ENCODE data around the gene HJV.

The HJV gene

DNA sequence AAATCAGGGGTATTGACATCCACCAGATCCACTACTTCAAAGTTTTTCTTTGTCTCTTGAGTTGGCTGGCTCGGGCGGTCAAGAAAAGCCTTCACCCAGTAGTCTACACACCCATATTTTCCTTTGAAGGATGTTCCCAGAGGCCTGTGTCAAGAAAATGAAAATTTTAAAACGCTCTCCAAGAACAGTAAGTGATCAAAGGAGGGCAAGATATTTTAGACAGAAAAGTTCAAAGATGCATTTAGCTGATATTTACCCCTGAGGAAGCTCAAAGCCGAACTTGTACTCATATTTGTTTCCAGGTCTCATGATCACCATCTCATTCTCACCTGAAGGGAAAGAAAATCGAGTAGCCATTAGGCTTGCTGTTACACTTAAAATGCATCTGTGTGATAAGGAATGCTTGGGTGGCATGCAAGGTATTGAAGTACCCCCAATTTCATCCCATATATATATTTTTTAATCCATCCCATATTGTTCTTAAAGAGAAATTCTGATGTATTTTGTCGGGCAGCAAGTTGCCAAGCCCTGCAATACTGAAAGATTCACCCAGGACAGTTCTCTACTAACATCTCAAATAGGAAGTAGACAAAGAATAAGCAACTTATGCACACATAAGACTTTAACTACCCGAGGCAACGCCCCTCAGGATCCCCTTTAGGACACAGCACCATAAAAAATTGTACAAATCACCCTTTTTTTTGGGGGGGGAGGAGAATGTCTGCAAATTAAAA, 26.2 kb downstream of the HJV start:
- Histone ChIP-seq H3K9me3 (ENCODE audit: control insufficient read depth, insufficient read depth, low read depth, low read length) (no peaks in the 10 kb centered on the region), H3K4me1 (ENCODE audit: control insufficient read depth, insufficient read depth, low read length) (peaks cover 12% of the 10 kb centered on the region), H3K36me3 (ENCODE audit: control insufficient read depth in 2 of 2, insufficient read depth in 1 of 2, low read length in 2 of 2) (peaks cover 5 to 30% of the 10 kb centered on the region in 2 experiments; a peak in 2 of 3 replicates), H3K4me3 (ENCODE audit: low read depth, low read length) (peak overlapping the region; percentile 85), H3K27ac (ENCODE audit: extremely low read depth, low read depth, low read length) (no peak overlapping the region; the same call in 1 of the 2 replicates)
- CTCF ChIA-PET = interaction anchor here (1.1 to 7.3 kb wide), 3 partner anchors 9 to 16 kb away, joined by 3 to 80 read pairs (median 8); no protein-coding TSS in a partner anchor
- POLR2A ChIA-PET = interaction anchor here (1.9 kb wide), 1 partner anchor 31 kb away, joined by 4 read pairs; the partner anchor contains the start of genes ANKRD34A and POLR3GL
- TF ChIP-seq ZNF404 (tag by site-specific recombination; IDR thresholded peaks at IDR 0.05) (no peak), SCRT1 (tag by site-specific recombination; IDR thresholded peaks at IDR 0.05; ENCODE audit: borderline replicate concordance) (no peak), ZNF169 (tag by site-specific recombination; IDR thresholded peaks at IDR 0.05) (no peak), ZBTB1 (tag by site-specific recombination; IDR thresholded peaks at IDR 0.05) (no peak), ZNF548 (tag by site-specific recombination; IDR thresholded peaks at IDR 0.05) (no peak), GLI2 (tag by site-specific recombination; IDR thresholded peaks at IDR 0.05; ENCODE audit: borderline replicate concordance, low read depth) (no peak), ZNF16 (tag by site-specific recombination; IDR thresholded peaks at IDR 0.05; ENCODE audit: low read depth) (no peak), MEIS1 (CRISPR knock-in tag; IDR thresholded peaks at IDR 0.05; ENCODE audit: borderline replicate concordance) (no peak)

- ChIA-PET POLR2A (interaction anchor here (1.1 to 2.2 kb wide), 2 partner anchors 15 to 40 kb away, joined by 3 to 7 read pairs; no protein-coding TSS in a partner anchor), CTCF (interaction anchor here (1.2 to 7.3 kb wide), 2 partner anchors 15 to 98 kb away, joined by 3 to 80 read pairs; no protein-coding TSS in a partner anchor)
- Histone ChIP-seq H3K27ac (ENCODE audit: extremely low read depth, low read depth, low read length) (no peak overlapping the region), H3K36me3 (ENCODE audit: control insufficient read depth in 2 of 2, insufficient read depth in 1 of 2, low read length in 2 of 2) (peaks cover 5 to 30% of the 10 kb centered on the region in 2 experiments; a peak in 2 of 3 replicates), H3K9me3 (ENCODE audit: control insufficient read depth, insufficient read depth, low read depth, low read length) (no peaks in the 10 kb centered on the region), H3K4me3 (ENCODE audit: low read depth, low read length) (peak overlapping the region; percentile 85), H3K4me1 (ENCODE audit: control insufficient read depth, insufficient read depth, low read length) (peaks cover 9% of the 10 kb centered on the region)
- no peak for TF ChIP-seq ZNF350 (tag by site-specific recombination; IDR thresholded peaks at IDR 0.05)
- TF ChIP-seq ZNF747 (tag by site-specific recombination; IDR thresholded peaks at IDR 0.05) = no peak
- no peak for TF ChIP-seq ZBTB21 (tag by site-specific recombination; IDR thresholded peaks at IDR 0.05)
- TF ChIP-seq ZNF266 (tag by site-specific recombination; IDR thresholded peaks at IDR 0.05; ENCODE audit: low read depth) = no peak
- TF ChIP-seq ZNF23 (tag by site-specific recombination; IDR thresholded peaks at IDR 0.05; ENCODE audit: borderline replicate concordance) = no peak
- no peak for TF ChIP-seq GLIS1 (tag by site-specific recombination; IDR thresholded peaks at IDR 0.05)
- TF ChIP-seq ZNF416 (tag by site-specific recombination; IDR thresholded peaks at IDR 0.05) = no peak
- no peak for TF ChIP-seq SETDB1 (IDR thresholded peaks at IDR 0.05; ENCODE audit: insufficient read length, low read length)
- TF ChIP-seq, protein P1, sequence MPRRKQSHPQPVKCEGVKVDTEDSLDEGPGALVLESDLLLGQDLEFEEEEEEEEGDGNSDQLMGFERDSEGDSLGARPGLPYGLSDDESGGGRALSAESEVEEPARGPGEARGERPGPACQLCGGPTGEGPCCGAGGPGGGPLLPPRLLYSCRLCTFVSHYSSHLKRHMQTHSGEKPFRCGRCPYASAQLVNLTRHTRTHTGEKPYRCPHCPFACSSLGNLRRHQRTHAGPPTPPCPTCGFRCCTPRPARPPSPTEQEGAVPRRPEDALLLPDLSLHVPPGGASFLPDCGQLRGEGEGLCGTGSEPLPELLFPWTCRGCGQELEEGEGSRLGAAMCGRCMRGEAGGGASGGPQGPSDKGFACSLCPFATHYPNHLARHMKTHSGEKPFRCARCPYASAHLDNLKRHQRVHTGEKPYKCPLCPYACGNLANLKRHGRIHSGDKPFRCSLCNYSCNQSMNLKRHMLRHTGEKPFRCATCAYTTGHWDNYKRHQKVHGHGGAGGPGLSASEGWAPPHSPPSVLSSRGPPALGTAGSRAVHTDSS (tag by site-specific recombination; IDR thresholded peaks at IDR 0.05) = no peak
- no peak for TF ChIP-seq ZNF37A (tag by site-specific recombination; IDR thresholded peaks at IDR 0.05)
- no peak for TF ChIP-seq HIC1 (tag by site-specific recombination; IDR thresholded peaks at IDR 0.05)
- TF ChIP-seq ZNF341 (tag by site-specific recombination; IDR thresholded peaks at IDR 0.05; ENCODE audit: low read depth) = no peak
- TF ChIP-seq, protein P2, sequence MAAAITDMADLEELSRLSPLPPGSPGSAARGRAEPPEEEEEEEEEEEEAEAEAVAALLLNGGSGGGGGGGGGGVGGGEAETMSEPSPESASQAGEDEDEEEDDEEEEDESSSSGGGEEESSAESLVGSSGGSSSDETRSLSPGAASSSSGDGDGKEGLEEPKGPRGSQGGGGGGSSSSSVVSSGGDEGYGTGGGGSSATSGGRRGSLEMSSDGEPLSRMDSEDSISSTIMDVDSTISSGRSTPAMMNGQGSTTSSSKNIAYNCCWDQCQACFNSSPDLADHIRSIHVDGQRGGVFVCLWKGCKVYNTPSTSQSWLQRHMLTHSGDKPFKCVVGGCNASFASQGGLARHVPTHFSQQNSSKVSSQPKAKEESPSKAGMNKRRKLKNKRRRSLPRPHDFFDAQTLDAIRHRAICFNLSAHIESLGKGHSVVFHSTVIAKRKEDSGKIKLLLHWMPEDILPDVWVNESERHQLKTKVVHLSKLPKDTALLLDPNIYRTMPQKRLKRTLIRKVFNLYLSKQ (tag by site-specific recombination; IDR thresholded peaks at IDR 0.05; ENCODE audit: borderline replicate concordance) = no peak
- TF ChIP-seq, protein P3, sequence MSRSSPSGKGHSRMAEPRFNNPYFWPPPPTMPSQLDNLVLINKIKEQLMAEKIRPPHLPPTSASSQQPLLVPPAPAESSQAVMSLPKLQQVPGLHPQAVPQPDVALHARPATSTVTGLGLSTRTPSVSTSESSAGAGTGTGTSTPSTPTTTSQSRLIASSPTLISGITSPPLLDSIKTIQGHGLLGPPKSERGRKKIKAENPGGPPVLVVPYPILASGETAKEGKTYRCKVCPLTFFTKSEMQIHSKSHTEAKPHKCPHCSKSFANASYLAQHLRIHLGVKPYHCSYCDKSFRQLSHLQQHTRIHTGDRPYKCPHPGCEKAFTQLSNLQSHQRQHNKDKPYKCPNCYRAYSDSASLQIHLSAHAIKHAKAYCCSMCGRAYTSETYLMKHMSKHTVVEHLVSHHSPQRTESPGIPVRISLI (tag by site-specific recombination; IDR thresholded peaks at IDR 0.05) = no peak
- no peak for TF ChIP-seq SP7 (tag by site-specific recombination; IDR thresholded peaks at IDR 0.05)
- no peak for TF ChIP-seq ZNF473 (tag by site-specific recombination; IDR thresholded peaks at IDR 0.05)
- no peak for TF ChIP-seq ZNF18 (tag by site-specific recombination; IDR thresholded peaks at IDR 0.05)
- no peak for TF ChIP-seq ZBTB8A (tag by site-specific recombination; IDR thresholded peaks at IDR 0.05)
Observed at GRCh38 chr1:145994391-145995120, 27.0 kb downstream of the HJV start.
